NCI-H1048 (cell line): ENCODE data around the gene TAS2R10.
"Not testable (repeated sequence)": the region's sequence is repeated elsewhere in the genome, so short reads cannot be mapped to it uniquely, and the experiment has no call there.

Source experiments
- DNase-seq: peaks from one replicate; lab custom pipeline; 2025; lab: John Stamatoyannopoulos, UW

Gene TAS2R10, protein sequence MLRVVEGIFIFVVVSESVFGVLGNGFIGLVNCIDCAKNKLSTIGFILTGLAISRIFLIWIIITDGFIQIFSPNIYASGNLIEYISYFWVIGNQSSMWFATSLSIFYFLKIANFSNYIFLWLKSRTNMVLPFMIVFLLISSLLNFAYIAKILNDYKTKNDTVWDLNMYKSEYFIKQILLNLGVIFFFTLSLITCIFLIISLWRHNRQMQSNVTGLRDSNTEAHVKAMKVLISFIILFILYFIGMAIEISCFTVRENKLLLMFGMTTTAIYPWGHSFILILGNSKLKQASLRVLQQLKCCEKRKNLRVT

DNA sequence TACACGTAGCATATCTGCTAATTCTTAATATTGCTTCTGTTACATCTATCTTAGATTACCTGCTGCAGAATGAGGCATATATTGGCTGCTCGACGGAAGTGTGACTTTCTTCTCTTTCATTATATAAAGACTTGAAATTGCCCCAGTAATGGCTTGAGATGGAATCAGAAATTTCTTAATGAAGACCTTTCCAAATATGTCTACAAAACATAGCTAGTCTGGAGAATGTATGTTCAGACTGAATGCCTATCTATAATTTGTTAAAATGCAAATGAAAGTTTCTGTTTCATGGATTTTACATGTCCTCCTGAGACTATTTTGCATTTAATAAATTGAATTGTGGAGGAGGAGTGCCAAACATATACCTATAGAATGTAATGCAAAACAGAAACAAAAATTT lies at the start of gene TAS2R10:
TSS of gene TAS2R10 (minus strand) at position 101 of the 400 bp plus-strand sequence. CDS start at position 12, 89 bp downstream.
- DNase-seq, result no peak

DNA sequence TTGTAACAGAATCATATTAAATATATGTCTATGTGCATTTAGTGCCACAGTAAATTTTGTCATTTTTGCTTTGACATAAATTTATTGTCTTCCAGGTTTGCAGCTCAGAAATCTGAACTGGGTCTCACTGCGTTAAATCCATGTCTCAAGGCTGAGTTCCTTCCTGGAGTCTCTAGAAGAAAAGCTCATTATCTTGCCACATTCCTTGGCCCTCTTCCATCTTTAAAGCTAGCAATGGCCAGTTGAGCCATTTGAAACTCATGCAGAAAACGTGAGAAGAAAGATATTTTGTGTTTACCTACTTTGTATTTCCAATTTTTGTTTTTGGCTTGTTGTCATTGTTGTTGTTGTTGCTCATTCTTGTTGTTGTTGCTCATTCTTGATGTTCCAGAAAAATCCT lies 47.2 kb upstream of the TAS2R10 start:
- DNase-seq, result no peak

DNA sequence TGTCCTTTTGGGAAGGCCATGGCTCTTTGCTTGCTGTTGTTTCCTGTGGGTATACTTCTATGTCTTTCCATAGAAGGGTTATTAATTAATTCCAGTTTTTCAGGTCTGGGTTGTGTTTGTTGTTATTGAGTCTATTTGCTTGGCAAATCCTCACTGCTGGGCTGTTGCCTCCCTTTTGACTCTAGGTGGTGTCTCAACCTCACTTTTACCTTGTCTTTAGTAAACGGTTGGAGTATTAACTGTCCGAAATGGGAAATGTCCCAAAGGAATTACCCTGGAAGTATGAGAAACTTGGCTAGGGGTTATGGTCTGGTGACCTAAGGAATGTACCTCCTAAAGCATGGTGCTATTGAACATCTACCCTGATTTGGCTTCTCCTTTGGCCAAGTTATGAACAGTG lies 41.2 kb upstream of the TAS2R10 start:
- DNase-seq, result no peak

DNA sequence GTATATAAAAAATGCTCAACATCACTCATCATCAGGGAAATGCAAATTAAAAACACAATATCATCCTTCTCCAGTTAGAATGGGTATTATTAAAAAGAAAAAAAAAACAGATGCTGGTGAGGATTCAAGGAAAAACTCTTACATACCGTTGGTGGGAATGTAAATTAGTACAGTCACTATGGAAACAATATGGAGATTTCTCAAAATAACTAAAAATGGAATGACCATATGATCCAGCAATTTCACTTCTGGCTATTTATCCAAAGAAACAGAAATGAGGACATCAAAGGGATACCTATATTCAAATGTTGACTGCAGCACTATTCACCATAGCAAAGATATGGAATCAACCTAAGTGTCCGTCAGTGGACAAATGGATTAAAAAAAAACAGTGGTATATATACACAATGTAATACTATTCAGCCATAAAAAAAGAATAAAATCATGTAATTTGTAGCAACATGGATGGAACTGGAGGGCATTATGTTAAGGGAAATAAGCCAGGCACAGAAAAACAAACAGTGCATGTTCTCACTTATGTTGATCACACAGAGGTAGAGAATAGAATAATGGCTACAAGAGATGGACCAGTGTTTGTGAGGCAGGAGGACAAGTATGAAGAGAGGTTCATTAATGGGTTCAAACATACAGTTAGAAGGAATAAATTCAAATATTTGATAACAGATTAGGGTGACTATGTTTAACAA lies 37.5 kb upstream of the TAS2R10 start:
- DNase-seq, result peak; percentile 21

DNA sequence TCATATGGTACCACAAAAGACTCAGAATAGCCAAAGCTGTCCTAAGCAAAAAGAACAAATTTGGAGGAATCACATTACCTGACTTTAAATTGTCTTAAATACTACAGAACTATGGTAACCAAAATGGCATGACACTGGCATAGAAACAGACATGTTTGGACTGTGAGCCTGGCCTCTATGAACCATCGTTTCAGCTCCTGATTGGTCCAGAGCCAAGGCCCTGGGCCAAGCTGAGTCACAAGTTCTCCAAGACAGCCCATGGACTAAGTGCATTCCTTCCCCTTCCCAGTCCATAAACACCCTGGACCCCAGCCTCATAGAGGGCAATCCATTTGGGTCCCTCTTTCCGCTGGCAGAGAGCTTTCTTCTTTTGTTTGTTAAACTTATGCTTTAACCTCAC lies 35.2 kb upstream of the TAS2R10 start:
- DNase-seq, result no peak

DNA sequence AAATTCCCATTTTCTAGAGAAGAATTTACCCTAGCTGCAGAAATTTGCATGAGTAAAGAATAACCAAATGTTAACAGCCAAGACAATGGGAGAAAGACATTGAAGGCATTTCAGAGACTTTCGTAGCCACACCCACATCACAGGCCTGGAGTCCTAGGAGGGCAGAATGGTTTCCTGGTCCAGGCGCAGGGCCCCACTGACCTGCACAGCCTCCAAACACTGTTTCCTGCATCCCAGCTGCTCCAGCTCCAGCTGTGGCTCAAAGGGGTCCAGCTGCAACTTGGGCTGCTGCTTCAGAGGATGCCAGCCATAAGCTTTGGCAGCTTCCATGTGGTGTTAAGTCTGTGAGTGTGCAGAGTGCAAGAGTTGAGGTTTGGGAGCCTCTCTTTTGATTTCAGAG lies 29.6 kb upstream of the TAS2R10 start:
- DNase-seq, result no peak

DNA sequence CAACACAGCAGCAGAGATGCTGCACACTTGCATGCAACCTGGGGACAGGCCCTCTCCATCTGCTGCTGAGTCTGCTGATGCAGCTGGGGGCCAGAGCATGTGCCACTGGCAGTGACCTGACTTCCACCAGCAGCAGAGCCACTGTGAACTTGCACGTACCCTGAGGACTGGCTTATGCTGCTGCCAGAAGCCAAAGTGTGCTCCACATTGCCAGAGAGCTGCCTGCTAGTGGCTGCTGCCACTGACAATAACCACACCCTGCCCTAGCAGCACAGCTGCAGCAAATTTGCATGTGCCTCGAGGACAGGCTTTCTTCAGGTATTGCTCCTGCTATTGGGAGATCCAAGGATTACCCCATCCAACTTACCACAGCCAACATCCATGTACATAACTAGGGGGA lies 27.6 kb upstream of the TAS2R10 start:
- DNase-seq, result no peak

DNA sequence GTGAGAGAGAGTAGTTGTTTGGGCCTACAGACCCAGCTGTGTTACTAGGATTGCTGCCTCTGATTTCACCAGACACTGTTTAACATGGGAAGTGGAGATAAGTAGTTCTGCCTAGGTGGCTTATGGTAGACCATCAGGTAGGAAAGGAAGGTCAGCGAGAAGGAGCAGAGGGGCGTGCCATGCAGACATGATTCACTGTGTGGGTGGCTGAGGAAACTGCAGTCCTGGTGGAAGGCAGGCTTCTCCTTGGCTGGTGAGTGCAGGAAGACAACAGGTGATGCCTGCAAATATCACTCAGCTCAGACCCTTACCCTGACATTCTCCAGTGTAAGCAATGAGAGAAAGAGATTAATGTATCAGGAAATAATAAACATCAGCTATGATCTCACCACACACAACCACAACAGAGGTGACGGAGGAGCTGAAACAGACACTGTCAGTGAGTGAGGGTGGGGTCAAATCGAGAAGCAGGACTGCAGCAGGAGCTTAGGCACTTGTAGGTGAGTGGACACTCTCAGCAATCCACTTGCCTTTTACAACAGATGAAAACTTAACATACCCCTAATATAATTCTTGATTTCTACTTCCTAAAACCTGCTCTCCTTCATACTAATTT lies 25.2 kb upstream of the TAS2R10 start:
- no peak for DNase-seq

DNA sequence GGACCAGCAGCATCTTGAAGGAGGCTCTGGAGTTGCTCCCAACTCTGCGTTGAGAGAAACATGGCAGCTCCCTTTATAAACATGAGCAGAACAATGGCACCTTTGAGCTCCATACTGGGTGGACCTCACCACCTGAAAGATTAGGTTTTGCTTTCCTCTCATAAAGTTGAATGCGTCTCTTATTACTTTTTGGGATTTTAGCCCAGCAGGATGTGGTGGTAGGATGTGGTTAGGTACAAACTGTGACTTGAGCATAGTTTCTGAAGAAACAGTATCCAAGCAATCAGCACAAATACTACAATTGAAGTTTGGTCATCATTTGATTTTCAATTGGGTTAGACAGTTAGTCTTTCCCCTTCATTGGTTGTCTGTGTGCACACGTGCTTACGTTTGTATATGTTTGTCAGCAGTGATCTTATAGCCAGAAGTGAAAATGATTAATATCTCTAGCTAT lies 23.3 kb upstream of the TAS2R10 start, which contains the start of gene PRR4:
TSS of gene PRR4 (minus strand) at position 51 of the 454 bp plus-strand sequence. CDS start at position 13, 38 bp downstream.
- DNase-seq, result no peak

DNA sequence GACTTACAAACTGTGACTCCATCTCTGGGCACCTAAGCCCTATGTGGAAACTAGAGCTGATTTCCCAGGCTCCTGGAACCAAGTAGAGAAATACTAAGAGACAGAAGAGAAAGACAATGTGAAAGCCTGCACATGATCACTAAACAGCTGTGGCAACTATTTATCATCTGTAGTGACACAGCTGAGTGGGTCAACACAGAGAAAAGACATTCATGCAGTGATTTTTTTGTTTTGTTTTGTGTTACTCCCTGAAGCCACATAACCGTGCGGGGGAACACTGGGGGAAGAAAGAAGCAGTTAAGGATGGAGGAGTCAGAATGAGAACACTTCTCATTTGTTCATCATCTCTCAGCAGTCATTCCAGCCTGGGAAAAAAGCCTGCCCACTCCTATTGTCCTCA lies 21.6 kb upstream of the TAS2R10 start:
- no peak for DNase-seq

DNA sequence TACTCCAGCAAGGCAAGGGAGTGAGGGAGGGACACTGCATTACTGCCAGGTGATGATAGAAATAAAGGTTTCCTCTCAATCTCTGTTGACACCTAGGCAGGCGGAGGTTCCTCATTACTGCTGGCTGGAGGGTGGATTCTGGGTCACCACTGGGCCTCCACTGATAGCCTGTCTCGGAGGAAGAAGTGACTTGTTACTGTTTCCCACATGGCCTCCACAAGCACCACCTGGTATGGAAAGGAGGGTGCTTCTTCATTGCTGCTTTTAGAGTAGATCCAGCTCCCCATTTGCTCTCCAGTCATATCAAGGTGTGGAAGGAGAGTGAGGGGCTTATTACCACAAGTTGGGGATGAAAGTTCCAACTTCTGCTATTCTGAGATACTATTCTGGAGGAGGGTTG lies 16.7 kb upstream of the TAS2R10 start:
- no peak for DNase-seq

DNA sequence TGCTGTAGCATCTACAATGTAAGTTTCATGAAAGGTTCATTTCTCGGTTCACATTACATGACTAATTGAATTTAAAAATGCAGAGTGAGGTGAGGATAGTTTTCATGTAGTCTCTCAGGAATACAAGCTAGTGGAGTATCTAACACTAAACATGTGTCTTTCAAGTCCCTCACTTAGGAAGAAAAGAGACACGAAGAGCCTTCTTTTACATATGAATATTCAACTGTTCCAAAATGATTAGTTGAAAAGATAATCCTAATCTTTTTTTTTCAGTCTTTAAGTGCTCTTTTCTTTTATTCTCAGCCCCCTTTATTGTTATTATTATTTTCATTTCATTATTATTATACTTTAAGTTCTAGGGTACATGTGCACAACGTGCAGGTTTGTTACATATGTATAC lies 12.3 kb upstream of the TAS2R10 start:
- DNase-seq, result no peak

DNA sequence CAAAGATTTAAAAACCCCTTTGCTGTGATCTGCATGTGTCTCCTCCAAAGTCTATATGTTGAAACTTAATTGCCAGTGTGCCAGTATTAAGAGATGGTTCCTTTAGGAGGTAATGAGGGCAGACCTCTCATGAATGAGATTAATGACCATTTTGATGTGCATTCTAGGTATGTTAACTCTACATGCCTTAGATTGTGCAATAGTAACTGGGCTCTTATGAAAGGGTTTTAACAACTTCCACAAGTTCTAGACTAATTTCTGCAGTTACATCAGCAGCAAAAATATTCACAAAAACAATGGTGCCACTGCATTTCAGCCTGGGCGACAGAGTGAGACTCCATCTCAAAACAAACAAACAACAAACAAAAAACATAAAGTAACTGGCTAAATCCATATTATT lies 3.8 kb upstream of the TAS2R10 start:
- no peak for DNase-seq

DNA sequence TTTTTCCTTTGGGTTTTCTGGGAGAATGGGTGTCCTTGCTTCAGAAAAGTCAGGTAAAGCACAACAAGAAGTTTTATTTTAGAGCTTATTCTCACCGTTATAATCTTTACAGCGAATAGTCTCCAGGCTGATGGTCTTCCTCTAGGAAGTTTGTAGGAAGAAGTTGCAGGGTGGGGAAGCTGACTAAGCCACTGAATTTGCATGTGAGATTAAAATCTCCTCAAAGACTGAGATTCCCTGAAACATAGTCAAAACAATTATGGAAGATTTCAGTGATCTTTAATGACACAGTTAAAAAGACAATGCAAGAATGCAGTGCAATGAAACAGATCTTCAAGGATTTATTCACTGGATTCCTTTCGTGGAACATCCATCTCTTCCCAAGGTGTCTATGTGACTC lies 1.2 kb downstream of the TAS2R10 start:
- no peak for DNase-seq

DNA sequence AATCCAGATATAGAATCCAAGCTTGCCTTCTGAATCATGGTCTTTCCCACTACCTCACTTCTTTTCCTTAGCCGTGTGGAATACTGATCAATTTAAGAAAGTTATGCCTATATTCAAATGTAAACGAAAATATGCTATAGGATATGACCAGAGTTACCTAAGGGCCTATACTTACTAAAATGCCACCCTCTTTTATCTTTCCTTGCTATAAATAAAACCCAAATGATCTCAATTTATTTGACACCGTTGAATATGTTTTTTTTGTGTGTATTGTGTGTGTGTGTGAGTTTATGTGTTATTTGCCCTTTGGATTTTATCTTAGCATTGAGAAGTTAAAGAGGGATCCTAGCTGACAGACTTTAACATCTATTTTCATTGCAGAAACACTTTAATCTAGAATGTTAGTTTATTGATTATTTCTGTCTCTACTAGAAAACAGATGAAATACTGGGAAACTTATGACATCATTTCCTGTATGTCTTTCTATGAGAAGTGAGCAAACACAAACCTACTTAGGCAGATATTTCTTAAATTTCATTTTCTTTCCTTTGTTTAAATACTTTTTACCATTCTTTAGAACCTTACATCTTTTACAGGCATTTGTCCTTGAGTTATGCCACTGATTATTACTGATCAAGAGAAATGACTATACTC lies 14.1 kb downstream of the TAS2R10 start:
- DNase-seq, result no peak

DNA sequence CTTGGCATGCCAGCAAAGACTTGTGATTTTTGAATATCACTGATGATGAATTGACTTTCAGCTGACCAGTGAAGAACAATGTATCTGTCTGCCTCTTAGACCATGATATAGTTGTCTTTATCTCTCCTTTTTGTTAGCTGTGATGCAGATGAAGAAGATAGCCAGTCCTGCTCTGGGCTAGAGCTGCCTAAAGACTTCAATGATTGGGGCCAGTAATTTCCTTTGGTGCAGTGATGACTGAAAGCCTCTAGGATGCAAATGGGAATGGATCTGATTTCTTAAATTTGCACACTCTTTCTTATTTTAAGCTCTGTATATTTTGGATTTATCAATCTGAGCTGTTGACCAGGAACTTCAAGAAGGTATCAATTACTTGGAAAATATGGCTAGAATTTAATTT lies 16.1 kb downstream of the TAS2R10 start, which contains the start of gene TAS2R9:
TSS of gene TAS2R9 (minus strand) at position 101 of the 400 bp plus-strand sequence. CDS start at position 8, 93 bp downstream.
- DNase-seq, result no peak

DNA sequence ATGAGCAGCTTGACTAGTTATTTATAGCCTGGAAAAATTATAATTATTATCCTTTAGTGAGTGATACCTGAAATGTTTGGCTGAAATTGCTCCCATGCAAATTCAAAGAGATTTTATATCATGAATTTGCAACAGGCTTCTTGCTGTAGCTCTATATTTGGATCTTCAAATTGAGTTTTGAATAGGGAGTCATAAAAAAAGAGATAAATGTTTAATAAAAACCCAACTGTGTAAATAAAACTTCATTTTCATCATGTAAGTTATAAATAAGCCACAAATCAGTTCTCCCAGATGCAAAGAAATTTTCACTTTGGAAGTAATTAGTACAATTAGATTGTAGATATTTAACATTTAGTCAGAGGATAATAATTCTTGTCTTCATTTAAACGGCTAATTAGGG lies 19.0 kb downstream of the TAS2R10 start, which contains the start of gene TAS2R8:
TSS of gene TAS2R8 (minus strand) at position 101 of the 400 bp plus-strand sequence. CDS start 306 bp downstream, outside the sequence.
- DNase-seq, result no peak

DNA sequence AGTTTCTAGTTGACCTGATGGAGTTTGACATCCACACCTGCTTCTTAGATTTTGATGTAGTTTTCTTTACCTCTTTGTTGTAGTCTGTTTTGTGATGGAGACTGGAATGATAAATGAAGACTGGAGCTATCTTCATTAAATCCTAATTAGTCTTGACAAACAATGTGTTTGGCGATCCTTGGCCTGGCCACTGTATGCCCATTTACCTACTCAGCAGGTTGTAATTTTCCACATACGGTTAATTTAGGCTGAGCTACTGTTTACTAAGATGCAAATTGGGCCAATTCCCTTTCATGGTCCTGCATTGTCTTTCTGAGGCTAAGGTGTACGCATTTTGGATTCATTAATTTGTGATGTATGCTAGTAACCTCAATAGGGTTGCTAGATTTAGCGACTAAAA lies 23.6 kb downstream of the TAS2R10 start, which contains the start of gene TAS2R7:
TSS of gene TAS2R7 (minus strand) at position 41 of the 400 bp plus-strand sequence. CDS start 57 bp downstream, outside the sequence.
- DNase-seq, result no peak

DNA sequence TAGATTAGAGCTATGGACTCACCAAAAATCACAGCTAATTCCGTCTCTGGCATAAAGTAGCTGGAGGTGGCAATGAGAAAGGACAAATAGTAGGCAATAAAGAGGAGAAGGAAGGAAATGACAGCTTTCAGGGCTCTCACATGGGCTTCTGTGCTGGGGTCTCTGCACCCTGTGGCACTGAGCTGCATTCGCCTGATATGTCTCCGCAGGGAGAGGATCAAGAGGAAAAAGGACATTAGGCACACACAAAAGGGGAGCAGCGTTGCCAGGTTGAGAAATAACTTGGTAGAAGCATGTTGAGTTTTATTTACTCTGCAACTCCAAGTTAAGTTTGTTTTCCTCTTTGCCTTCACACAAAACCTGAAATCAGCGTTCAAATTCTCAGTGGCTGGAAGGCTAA lies 24.4 kb downstream of the TAS2R10 start:
- no peak for DNase-seq

DNA sequence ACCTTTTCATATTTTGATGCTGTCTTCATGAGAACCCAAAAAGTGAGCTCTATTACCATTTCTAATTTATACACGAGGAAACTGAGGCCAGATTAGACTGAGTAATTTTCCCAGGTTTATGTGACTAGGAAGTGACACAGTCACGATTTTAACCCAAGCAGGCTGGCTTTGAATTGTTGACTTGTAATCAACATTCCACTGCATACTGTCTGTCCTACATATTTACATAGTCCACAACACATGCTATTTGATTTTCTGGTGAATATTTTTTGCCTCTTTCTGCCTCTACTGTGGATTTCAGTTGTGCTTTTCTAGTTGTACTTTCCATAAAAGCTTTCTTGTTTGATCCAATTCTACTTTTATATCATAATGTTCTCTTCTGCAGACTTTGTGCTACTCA lies 31.9 kb downstream of the TAS2R10 start:
- DNase-seq, result no peak

DNA sequence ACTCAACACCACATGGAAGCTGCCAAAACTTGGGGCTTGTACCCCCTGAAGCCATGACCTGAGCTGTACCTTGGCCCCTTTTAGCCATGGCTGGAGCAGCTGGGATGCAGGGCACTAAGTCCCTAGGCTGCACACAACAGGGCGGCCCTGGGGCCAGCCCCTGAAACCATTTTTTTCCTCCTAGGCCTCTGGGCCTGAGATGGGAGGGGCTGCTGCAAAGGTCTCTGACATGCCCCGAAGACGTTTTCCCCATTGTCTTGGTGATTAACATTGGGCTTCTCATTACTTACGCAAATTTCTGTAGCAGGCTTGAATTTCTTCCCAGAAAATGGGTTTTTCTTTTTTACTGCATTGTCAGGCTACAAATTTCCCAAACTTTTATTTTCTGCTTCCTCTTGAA lies 34.4 kb downstream of the TAS2R10 start:
- not testable (repeated sequence) for DNase-seq

DNA sequence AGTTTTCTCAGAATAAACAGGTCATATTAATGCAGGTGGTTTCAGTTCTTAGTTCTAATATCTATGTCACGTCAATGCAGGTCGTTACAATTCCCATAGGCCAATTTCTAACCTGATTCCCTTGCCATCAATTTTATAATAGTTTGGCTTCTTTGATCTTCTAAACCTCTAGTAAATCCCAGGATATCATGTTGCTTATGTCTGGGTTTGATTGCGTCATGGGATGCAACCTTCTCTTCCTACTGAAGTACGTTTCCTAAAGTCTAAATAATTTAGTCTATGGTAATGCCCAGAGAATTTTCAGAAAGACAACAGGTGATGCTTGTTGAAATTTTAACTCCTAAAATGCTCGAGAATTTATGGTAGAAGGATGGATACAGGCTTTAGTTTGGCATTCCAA lies 42.9 kb downstream of the TAS2R10 start:
- DNase-seq, result no peak
